Spleen (tissue), 7 donors: ENCODE measurements around the gene KCNS1.

Experiments
- POLR2A ChIP-seq, 3 donors: fragments of 450-650 bp; IDR thresholded peaks; one replicate each; pipeline ENCODE4 v1.5.1; 2017; ENCODE audit warnings: antibody characterized with exemption in 3 of 3, mild to moderate bottlenecking in 1 of 3
- POLR2AphosphoS5 ChIP-seq, 3 donors: sonication (generic); formaldehyde crosslinking; IDR thresholded peaks; one replicate each; pipeline ENCODE4 v1.5.1; 2017; ENCODE audit warnings: antibody characterized with exemption in 3 of 3
- TF ChIP-seq, protein P1 (sequence below), 11 experiments: fragments of 200-600 bp in 7 of 11; fragments of 450-650 bp in 4 of 11; sonication (generic) in 4 of 11; IDR thresholded peaks in 8 of 11; conservative IDR thresholded peaks in 3 of 11; 1 replicate in 7 of 11; 2 replicates in 4 of 11; pipeline versions ENCODE4 v1.4.0 to v1.8.0; 2016 to 2021; ENCODE audit warnings: antibody characterized with exemption in 11 of 11, inconsistent platforms in 4 of 11, mild to moderate bottlenecking in 1 of 11
- donor health status: DM: no; HTN: no; CAD: no; lungs with moderate emphysema.
- donor health status: DM: no; HTN: no; CAD: no.
- donor health status: DM: no; HTN: no; CAD: no.

GRCh38 chr20:45064812-45065211 is 36.1 kb downstream of the KCNS1 start:
- TF ChIP-seq, protein P1, sequence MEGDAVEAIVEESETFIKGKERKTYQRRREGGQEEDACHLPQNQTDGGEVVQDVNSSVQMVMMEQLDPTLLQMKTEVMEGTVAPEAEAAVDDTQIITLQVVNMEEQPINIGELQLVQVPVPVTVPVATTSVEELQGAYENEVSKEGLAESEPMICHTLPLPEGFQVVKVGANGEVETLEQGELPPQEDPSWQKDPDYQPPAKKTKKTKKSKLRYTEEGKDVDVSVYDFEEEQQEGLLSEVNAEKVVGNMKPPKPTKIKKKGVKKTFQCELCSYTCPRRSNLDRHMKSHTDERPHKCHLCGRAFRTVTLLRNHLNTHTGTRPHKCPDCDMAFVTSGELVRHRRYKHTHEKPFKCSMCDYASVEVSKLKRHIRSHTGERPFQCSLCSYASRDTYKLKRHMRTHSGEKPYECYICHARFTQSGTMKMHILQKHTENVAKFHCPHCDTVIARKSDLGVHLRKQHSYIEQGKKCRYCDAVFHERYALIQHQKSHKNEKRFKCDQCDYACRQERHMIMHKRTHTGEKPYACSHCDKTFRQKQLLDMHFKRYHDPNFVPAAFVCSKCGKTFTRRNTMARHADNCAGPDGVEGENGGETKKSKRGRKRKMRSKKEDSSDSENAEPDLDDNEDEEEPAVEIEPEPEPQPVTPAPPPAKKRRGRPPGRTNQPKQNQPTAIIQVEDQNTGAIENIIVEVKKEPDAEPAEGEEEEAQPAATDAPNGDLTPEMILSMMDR (IDR thresholded peaks at IDR 0.05 in 8 of 11, conservative IDR thresholded peaks at IDR 0.05 in 3 of 11): no peak
- TF ChIP-seq POLR2A (IDR thresholded peaks at IDR 0.05) (no peak), POLR2AphosphoS5 (IDR thresholded peaks at IDR 0.05) (no peak)
